Upper lobe of right lung (tissue), 1 donor: ENCODE results near the gene CKS1B. TPM values are rescaled to one million over a fixed set of nuclear protein-coding genes. Genes with fewer than 3 reads are reported as not detected.

Source experiments
- ATAC-seq: fragments of 200-7000 bp; cut with Tn5 transposase; one replicate; pipeline ENCODE4 v1.9.1; 2020; ENCODE audit warnings: mild to moderate bottlenecking, moderate library complexity
- DNase-seq: peaks from one replicate; pipeline ENCODE4 v3.0.0-alpha.2; 2020
- H3K27ac ChIP-seq: fragments of 200-600 bp; one replicate; pipeline ENCODE4 v1.8.0; 2022
- H3K27me3 ChIP-seq: fragments of 200-600 bp; one replicate; pipeline ENCODE4 v1.8.0; 2022; ENCODE audit warnings: mild to moderate bottlenecking
- H3K36me3 ChIP-seq: fragments of 200-600 bp; one replicate; pipeline ENCODE4 v1.8.0; 2022
- H3K4me1 ChIP-seq: fragments of 200-600 bp; one replicate; pipeline ENCODE4 v1.8.0; 2022
- H3K4me3 ChIP-seq: fragments of 200-600 bp; one replicate; pipeline ENCODE4 v1.8.0; 2022; ENCODE audit warnings: mild to moderate bottlenecking
- H3K9me3 ChIP-seq: fragments of 200-600 bp; one replicate; pipeline ENCODE4 v1.8.0; 2022
- CTCF ChIP-seq: fragments of 200-600 bp; IDR thresholded peaks from one replicate; pipeline ENCODE4 v1.8.0; 2022; ENCODE audit warnings: antibody characterized with exemption
- intact Hi-C: fragments of 100-400 bp; cut with DNase I; formaldehyde crosslinking; loops from one replicate; pipeline ENCODE4 v1.11.0; 2022
- microRNA-seq: library from miRNA; unstranded; fragments of <30 nt; microRNA quantifications from one replicate; pipeline ENCODE4 v1.2.0, GENCODE V29; 2020; ENCODE audit warnings: borderline microRNAs expressed
- total RNA-seq: library from RNA; stranded (reverse); fragmentation: NEBNext Ultra II Directional; extraction: Animal tissue kit (Norgen Biotek cat#: 25700); gene quantifications from one replicate; pipeline ENCODE4 v1.2.1, GENCODE V29; 2021
- donor health status: DM: no; HTN: yes; CAD: no; lungs with severe emphysema.

The CKS1B gene
- total RNA-seq, 1 donor from 2014 or later: 27.0 TPM

GRCh38 chr1:155024315-155024714 is 49.8 kb downstream of the CKS1B start:
- H3K4me3 ChIP-seq: no peak overlapping the region
- no peaks in the 10 kb centered on the region for H3K9me3 ChIP-seq
- DNase-seq (no peak), ATAC-seq (no peak)
- no peak for TF ChIP-seq CTCF
- H3K4me1 ChIP-seq: no peaks in the 10 kb centered on the region
- no peaks in the 10 kb centered on the region for H3K36me3 ChIP-seq
- H3K27me3 ChIP-seq: no peaks in the 10 kb centered on the region
- no peak overlapping the region for H3K27ac ChIP-seq
- intact Hi-C loops: no loop called here

- H3K4me1 ChIP-seq: no peaks in the 10 kb centered on the region
- no peak overlapping the region for H3K4me3 ChIP-seq
- H3K27ac ChIP-seq: no peak overlapping the region
- ATAC-seq (no peak), DNase-seq (no peak)
- intact Hi-C loops: no loop called here
- no peak for TF ChIP-seq CTCF
- H3K36me3 ChIP-seq: no peaks in the 10 kb centered on the region
- no peaks in the 10 kb centered on the region for H3K27me3 ChIP-seq
- H3K9me3 ChIP-seq: no peaks in the 10 kb centered on the region
Measured at GRCh38 chr1:155026154-155026553, 51.7 kb downstream of the CKS1B start.

GRCh38 chr1:155026588-155026987 is 52.1 kb downstream of the CKS1B start:
- intact Hi-C loops: no loop called here
- H3K4me1 ChIP-seq: no peaks in the 10 kb centered on the region
- DNase-seq: no peak
- ATAC-seq: no peak
- no peaks in the 10 kb centered on the region for H3K27me3 ChIP-seq
- H3K27ac ChIP-seq: no peak overlapping the region
- no peaks in the 10 kb centered on the region for H3K9me3 ChIP-seq
- no peak for TF ChIP-seq CTCF
- no peaks in the 10 kb centered on the region for H3K36me3 ChIP-seq
- no peak overlapping the region for H3K4me3 ChIP-seq

Small RNA genes lying within 50 kb of the gene (microRNA-seq; reads per million reads assigned to microRNA genes)
- not detected for gene MIR4258

Other genes starting within 250 kb of the CKS1B start
- gene KCNN3, start 104.4 kb upstream of the CKS1B start, total RNA-seq: 7.6 TPM
- gene PMVK, start 38.0 kb upstream of the CKS1B start, total RNA-seq: 38.4 TPM
- 75.7 TPM for gene PBXIP1, start 18.6 kb upstream of the CKS1B start, total RNA-seq
- gene PYGO2, start 12.9 kb upstream of the CKS1B start, total RNA-seq: 27.0 TPM
- gene SHC1, start 3.9 kb upstream of the CKS1B start, total RNA-seq: 120 TPM
- 29.0 TPM for gene FLAD1, start 8.7 kb downstream of the CKS1B start, total RNA-seq
- gene LENEP, start 18.9 kb downstream of the CKS1B start, total RNA-seq: not detected
- 80.4 TPM for gene ZBTB7B, start 28.1 kb downstream of the CKS1B start, total RNA-seq
- gene DCST2, start 59.1 kb downstream of the CKS1B start, total RNA-seq: 1.5 TPM
- not detected for gene DCST1, start 59.1 kb downstream of the CKS1B start, total RNA-seq
- gene ADAM15, start 76.6 kb downstream of the CKS1B start, total RNA-seq: 163 TPM
- gene EFNA4, start 89.1 kb downstream of the CKS1B start, total RNA-seq: 5.3 TPM
- gene EFNA3, start 104.2 kb downstream of the CKS1B start, total RNA-seq: 1.0 TPM
- 178 TPM for gene EFNA1, start 153.2 kb downstream of the CKS1B start, total RNA-seq
- 44.7 TPM for gene SLC50A1, start 161.2 kb downstream of the CKS1B start, total RNA-seq
- 71.1 TPM for gene DPM3, start 165.8 kb downstream of the CKS1B start, total RNA-seq
- gene KRTCAP2, start 198.6 kb downstream of the CKS1B start, total RNA-seq: 130 TPM
- 0.43 TPM for gene TRIM46, start 199.2 kb downstream of the CKS1B start, total RNA-seq
- gene THBS3, start 233.2 kb downstream of the CKS1B start, total RNA-seq: 24.9 TPM
- 28.4 TPM for gene MTX1, start 234.0 kb downstream of the CKS1B start, total RNA-seq